ENCODE data around the gene HAUS7.

Gene HAUS7

DNA sequence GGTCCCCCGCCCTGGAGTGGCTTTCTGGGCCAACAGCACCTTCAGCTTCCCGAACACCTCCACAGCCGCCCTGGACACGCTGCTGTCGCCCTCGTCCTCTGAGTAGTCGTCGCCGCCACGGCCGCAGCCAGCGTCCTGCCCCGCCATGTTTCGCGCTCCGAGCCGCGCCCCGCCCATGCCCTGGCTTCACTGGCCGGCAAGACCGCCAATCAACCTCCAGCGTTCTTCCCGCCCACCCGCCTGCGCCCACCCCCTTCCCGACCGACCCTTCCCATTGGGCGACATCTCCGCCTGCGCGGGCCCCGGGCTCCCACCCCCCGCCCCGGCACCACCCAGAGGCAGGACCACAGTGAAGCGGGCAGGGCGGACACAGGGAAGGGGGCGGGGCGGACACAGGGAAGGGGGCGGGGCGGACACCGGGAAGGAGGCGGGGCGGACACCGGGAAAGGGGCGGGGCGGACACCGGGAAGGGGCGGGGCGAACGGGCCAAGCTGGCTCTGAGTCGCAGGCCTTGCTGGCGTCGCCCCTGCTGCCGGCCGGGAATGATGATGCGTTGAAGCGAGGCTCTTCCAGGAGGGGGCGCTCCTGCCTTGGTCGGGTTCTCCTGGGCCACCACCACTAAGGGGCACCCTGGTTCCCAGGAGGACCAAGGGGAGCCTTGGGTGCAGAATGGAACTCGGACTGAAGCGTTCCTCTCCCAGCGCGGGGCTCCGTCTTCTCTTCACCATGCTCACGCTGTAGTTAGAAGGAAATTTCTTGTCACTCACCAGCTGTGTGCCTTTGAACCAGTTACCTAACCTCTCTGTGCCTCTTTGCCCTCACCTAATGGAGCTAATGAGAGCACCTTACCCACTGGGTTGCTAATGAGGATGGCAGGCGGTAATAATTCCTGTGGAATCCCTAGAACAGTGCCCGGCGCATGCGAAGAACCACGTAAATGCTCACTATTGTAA is at the start of gene HAUS7:
TSS of gene HAUS7 (minus strand) at position 166 of the 953 bp plus-strand sequence. CDS start at position 147, 19 bp downstream.
- DNase-seq (ENCODE audit: low spot score) = peak; percentile 88

DNA sequence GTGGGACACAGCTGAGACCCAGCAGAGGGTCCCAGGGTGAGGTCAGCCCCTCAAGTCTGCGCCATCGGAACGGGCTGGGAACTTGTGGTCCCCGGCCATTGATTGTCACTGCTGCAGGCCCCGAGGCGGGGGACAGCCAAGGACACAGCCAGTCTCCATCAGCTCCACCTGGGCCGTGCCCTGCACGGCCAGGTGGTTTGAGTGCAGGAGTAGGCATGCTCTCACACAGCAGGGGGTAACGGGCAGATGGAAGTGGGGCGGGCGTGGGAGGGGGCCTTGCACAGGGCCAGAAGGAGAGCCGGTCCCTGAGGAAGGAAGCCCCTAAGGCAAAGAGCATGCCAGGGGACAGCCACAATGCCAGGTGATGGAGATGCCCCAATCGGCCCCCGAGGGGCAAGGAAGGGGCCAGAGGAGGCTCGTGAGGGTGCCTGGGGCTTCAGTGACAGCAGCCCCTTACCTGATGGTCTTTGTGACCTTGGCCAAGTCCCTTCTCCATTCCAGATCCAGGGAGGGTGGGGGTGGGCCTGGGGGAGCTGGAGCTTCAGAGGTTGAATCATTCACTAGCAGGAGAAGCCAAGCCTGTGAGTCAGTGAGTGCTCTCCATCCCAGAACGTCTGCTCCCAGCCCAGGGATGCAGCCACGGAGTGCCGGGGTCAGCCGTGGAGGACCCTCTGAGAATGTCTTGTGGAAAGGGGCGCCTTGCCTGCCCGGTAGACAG is 49.4 kb upstream of the HAUS7 start:
- no peak for DNase-seq (ENCODE audit: low spot score)

DNA sequence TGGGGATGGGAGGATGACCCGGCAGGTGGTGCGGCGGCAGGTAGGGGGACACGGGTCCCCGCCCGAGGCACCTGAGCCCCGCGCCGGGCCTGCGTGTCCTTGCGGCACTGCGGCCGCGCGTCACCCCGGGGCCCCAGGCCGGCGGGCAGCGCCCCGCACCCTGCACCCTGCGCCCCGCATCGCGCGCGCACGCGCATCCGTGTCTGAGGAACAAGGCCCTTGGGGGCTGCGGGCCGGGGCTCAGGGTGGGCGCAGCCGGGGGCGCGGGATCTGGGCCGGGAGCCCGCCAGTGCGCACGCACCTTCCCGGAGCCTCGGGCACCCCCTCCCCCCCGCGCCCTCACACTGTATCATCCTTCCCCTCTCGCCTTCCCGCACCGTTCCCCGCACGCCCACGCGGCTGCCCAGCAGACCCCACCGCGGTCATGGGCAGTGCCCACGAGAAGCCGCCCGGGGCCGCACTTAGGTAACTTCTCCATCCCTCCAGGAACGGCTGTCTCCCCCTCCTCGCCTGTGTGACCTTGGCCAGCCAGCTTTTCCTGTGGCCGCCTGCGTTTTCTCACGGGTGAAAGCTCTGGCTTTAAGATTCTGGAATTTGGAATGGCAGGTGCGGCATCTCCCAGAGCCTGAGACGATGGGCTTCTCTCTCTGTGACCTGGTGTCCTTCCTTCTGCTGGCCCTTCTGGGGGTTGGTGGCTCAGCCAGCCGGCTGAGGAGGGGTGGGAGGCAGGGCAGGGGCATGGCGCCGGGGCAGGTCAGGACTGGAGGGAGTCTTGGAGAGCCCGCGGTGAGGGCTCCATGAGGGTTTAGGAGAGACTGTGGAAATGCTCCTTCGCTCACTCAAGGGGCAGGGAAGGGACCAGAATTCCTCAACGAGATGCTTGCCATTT is 47.8 kb upstream of the HAUS7 start:
- no peak for DNase-seq (ENCODE audit: low spot score)

DNA sequence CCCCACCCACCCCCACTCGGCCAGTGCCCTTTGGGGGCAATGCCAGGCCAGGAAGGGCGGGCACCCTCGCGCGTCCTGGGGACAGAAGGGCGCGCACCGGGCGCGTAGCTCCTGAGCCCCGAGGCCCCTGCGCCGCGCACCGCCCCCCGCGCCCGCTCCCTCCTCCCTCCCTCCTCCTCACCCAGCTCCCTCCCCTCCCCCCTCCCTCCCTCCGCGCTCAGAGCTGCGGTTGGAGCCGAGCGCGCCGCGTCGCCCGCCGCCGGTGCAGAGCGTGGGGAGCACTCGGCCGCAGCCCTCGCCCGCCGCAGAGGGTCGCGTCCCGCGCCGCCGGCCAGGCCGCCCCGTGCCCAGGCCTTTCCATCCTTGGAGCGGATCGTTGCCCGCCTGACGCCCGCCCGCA is 47.0 kb upstream of the HAUS7 start, which contains the start of gene ATP2B3:
TSS of gene ATP2B3 (plus strand) at position 220 of the 400 bp plus-strand sequence. CDS start 18,606 bp downstream, outside the sequence.
- DNase-seq (ENCODE audit: low spot score) = no peak

DNA sequence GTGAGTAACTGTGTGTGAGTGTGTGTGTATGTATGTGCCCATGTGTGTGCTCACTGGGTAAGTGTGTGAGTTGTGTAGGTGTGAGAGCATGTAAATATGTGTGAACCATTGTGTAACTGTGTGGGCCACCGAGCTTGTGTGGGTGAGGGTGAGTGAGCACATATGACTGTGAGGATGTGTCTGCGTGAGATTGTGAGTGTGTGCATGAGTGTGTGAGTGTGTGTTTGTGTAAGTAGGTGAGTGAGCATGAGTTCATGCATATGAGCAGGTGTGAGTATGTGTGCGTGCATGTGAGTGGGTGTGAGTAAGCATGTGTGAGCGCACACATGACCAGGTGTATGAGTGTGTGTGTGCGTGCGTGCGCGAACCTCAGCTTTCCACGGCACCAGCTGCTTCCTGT is 45.7 kb upstream of the HAUS7 start:
- DNase-seq (ENCODE audit: low spot score) = no peak

DNA sequence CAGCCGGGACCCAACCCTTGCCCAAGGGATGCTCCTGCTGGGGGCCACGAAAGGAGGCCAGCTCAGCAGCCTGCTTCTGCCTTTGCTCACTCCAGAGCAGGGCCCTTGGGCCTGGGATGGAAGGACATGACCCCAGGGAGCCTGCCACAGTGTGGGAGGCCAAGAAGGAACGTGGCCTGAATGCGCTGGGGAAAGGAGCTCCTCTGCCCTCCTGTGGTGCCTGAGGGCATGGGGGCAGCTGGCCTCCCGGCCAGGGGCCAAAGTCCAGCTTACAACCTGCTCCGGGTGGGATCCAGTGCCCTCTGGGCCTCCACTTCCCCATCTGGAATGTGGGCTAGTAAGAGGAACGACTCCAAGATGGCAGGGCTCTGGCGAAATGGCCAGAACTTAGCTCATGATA is 45.1 kb upstream of the HAUS7 start:
- no peak for DNase-seq (ENCODE audit: low spot score)

DNA sequence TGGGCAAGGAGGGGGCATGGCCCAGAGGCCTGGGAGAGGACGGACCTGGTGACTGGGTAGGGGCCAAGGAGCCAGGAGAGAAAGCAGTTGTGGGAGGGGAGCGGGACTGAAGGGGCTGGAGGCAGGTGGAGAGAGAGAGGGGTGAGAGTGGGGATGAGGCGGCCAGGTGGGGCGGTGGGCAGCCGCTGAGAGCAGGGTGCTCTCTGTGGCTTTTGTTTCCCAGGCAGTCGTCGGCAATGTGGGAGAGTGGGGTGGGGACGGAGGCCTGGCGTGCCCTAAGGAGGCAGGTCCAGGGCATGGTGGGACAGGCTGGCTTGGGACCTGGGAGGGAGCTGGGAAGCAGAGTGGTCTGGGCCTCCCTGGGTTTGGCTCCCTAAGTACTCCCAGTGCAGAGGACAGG is 43.9 kb upstream of the HAUS7 start:
- no peak for DNase-seq (ENCODE audit: low spot score)

DNA sequence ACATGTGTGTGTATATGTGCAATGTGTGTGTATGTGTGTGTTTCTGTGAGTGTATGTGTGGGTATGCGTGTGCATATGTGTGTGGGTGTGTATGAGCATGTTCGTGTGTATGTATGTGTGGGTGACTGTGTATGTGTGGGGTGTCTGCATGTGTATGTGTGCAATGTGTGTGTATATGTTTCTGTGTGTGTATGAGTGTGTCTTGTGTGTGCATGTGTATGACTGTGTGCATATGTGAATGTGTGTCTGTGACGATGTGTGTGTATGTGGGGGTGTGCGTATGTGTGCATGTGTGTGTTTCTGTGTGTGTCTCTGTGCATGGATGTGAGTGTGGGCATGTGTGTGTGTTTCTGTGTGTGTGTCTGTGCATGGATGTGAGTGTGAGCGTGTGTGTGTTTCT is 42.9 kb upstream of the HAUS7 start:
- no peak for DNase-seq (ENCODE audit: low spot score)

DNA sequence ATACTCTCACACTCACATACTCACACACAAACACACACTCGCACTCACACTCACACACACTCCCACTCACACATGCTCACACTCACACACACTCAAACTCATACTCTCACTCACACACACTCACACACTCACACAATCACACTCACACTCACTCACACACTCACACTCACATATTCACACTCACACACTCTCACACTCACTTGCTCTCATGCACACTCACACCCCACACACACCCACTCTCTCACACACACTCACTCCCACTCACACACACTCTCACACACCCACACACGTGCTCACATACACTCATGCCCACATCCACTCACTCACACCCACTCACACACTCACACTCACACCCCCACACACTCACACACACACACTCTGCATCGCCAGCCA is 42.1 kb upstream of the HAUS7 start:
- no peak for DNase-seq (ENCODE audit: low spot score)

DNA sequence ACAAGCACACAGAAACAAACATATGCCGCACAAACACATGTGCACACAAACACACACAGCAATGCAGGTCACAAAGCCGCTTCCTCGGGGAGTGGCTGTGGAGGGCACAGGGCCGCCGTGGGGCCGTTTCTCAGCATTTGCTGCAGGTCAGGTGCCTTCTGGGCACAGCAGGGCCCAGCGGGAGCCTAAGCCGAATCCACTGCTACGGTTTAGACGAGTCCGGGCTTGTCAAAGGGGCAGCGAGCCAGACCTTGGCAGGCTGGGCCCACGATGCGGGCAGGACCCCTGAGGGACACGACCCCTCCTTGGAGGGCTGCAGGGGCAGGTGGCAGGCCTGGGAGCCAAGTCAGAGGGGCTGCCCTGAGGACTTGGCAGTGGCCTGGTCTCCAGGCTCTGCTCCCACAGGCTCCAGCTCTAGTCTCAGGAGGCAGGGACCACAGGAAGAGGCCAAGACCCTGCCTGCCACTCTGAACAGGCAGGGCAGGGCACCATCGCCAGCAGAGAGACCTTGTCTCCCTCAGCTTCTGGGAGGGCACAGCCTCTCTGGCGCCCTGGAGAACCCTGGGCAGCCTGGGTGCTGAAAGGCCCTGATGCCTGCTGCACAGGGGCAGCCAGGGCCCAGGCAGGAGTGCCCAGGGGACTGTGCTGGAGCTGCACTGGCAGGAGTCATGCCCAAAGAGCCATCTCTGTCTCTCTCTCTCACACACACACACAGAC is 41.6 kb upstream of the HAUS7 start:
- no peak for DNase-seq (ENCODE audit: low spot score)

DNA sequence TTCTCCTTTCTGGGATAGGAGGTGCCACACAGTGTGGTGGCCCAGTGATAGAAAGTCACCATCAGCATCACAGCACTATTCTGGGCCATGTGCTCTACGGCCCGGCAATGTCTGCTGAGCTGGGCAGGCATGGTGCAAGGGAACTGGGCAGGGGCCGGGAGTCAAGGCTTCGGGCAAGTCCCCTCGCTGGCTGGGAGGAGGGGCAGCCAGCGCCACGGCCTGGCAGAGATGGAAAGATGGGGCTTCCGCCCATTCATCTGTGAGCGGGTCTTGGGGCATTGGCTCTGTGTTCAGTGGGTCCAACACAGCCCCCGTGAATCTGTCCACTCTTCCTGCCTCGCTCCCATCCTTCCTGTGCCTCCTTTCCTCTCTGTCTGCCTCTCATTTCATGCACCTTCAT is 40.0 kb upstream of the HAUS7 start:
- DNase-seq (ENCODE audit: low spot score) = no peak

DNA sequence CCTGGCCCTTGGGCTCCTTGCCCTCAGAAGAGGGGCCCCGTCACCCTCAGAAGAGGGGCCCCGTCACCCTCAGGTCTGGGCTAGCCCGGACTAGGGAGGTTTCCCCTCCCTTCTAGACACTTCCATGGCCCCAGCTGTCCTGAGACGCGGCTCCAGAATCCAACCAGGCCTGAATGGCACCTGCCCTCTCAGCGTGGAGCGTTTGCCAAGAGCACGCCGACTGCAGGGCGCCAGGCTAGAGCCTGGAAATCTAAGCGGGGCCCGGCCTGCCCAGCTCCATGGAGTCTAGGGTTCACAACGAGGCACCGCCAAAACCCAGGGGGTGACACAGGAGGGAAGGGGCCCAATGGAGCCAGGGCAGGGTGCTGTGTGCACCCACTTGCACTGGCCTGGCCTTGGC is 39.2 kb upstream of the HAUS7 start:
- no peak for DNase-seq (ENCODE audit: low spot score)

DNA sequence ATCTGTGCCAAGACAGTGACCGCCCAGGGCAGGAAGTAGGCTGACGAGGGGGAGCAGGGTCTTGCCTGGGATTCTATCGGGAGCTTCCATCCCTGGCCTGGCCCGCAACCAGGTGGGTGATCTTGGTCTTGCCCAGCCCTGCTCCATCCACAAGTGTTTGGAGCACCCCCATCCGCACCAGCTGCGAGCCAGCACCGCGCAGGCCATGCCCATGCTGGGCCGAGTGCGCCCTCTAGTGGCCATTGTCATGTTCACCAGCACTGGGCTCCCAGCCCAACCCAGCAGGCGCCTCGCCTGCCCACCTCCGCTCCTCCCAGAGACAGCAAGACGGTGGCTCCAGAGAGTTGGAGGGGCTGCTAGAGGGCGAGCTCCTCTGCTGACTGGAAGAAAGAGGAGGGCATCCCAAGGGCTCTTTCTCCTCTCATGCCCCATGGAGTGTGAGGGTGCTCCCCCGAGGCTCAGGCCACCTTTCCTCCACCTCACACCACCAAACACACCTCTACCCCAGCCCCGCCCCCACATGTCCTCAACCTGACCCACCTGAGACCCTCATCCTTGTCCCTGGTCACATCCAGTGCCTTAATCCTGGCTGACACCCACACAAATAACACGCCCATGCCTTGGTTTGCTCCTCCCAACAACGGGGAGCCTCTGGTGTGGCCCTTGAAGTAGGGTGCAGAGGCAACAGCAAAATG is 37.3 kb upstream of the HAUS7 start:
- peak; percentile 85 for DNase-seq (ENCODE audit: low spot score)

DNA sequence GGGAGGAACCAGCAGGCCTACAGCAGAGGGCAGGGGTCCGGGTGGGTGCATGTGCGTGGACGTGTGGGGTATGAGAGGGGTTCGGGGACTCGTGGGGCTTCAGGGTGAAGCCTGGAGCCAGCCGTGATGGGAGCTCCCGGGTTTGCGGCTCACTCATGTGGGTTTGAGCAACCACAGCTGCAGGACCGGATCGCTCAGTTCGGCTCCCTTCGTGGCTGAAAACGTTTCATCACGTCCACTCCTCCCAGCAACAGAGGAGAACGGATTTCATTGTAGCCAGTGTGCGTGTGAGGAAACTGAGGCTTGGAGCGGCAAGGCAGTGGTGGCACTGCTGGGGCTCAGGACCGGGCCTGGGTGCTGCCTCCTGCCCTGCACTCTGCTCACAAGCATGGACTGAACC is 35.0 kb upstream of the HAUS7 start:
- DNase-seq (ENCODE audit: low spot score) = no peak

DNA sequence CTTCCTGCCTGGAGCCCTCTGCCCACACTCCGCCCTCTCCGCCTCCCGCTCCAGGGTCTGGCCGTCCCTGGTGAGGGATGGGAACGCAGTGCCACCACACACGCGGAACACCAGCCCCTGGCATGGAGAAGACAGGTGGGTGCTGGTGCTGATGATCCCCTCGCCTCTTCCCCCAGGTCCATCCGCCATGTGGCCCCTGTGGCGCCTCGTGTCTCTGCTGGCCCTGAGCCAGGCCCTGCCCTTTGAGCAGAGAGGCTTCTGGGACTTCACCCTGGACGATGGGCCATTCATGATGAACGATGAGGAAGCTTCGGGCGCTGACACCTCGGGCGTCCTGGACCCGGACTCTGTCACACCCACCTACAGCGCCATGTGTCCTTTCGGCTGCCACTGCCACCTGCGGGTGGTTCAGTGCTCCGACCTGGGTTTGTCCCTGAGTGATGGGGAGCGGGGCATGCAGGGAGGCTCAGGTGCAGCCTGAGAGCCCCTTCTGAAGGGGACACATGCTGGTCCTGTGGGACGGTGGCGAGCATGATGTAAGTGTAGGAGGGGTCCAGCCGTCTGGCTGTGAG is 34.2 kb upstream of the HAUS7 start:
- DNase-seq (ENCODE audit: low spot score) = no peak

DNA sequence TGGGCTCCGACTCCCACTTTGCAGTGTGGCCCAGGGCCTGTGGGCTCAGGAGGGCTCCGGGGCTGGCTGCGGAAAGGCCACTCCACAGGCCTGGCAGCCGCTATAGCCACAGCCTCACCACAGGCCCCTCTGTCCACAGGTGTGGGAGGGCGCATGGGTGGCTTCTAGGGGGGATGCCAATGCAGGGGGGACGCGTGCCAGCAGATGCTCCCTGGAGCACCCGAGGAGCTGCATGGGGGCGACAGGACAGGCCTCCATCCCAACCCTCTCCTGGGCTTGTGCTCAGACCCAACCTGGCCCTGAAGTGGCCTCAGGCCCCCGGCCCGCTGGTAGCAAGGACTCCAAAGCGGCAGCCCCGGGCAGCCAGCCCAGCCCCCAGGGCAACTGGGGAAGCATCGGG is 32.4 kb upstream of the HAUS7 start:
- DNase-seq (ENCODE audit: low spot score) = no peak

DNA sequence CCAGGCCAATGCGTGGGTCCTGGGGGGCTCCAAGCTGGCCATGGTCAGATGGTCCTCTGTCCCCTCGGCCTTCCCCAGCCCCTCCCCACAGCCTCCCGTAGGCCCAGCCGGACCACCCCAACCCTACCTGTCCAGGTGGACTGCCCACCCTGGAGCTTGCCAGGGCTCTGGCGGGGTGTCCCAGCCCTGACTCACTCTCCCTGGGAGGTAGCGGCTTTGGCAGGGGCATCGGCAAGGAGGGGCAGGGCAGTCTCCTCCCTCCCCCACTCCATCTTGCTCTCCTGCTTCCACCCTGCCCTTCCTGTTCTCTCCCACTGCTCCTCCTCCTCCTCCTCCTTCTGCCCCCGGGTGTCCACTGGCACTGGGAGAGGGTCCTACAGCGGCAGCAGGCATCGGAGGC is 31.8 kb upstream of the HAUS7 start:
- DNase-seq (ENCODE audit: low spot score) = no peak

DNA sequence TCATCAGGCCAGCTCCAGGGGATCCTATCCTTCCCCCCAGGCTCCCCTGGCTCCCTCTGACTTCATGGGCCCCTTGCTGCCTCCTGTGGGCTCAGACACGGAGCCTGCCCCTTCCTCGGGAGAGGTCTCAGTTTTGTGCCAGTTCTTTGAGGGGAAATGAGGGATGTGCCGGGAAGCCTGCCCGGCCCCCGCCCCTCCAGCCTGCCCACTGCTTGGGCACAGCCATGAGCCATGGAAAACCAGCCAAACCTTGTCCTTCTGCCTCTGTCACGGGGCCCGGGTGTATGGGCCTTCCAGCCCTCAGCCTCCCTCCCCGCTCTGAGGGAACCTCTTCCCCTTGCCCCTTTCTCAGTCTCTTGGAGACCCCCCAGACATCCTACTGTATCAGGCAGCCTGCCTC is 31.2 kb upstream of the HAUS7 start:
- DNase-seq (ENCODE audit: low spot score) = no peak

DNA sequence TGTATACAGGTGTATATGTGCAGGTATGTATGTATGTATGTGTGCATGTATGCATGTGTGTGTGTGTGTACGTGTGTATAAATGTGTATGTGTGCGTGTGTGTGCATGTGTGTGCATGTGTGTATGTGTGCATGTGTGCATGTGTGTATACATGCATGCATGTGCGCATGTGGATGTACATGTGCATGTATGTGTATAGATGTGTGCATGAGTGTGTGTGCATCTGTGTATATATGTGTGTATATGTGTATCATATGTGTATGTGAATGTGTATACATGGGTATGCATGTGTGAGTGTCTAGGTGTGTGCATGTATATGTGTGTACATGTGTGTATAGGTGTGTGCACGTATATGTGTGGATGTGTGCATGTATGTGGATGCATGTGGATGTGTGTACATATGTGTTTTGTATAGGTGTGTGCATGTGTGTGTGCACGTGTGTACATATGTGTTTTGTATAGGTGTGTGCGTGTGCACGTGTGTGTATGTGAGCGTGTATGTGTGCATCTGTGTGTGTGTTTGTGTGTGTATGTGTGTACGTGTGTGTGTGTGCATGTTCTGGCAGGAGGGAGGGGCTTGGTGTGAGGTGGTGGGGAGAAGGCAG is 30.4 kb upstream of the HAUS7 start:
- DNase-seq (ENCODE audit: low spot score) = no peak

DNA sequence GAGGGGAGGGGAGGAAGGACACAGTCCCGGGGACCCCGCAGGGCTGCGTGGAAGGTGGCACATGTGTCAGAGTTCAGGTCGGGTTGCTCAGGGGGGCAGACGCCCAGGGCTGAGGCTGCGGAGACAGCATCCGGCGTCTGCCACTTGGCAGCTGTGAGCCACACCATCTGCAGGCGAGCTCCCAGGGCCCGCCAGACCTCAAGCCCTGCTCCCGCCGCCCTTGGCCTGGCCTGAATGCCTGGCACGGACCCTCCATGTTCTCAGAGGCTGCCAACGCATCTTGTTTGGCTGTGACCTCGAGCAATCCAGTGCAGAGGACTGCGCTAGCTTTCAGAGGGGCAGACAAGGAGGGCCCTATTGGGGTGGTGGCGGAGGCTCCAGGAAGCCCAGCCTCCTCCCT is 29.5 kb upstream of the HAUS7 start:
- no peak for DNase-seq (ENCODE audit: low spot score)

All from activated CD4-positive, alpha-beta T cell treated with anti-CD3 and anti-CD28 coated beads, Interleukin-2, Interleukin-4, amounts not matched to agents 100 ng/mL and 50 ng/mL, durations not matched to agents 16 hours and 8 hours (primary cell).